ENCODE results near the gene DNAH8. TPM values are rescaled to one million over a fixed set of nuclear protein-coding genes. Genes with fewer than 3 reads are reported as not detected.

The DNAH8 gene
- total and polyA plus RNA-seq, 8 donors, result under 0.01 to 0.18 TPM; not detected in 6

- Histone ChIP-seq H3K27ac (no peak overlapping the region), H3K4me3 (no peak overlapping the region), H3K36me3 (no peaks in the 10 kb centered on the region), H3K9me3 (no peaks in the 10 kb centered on the region), H3K4me1 (no peaks in the 10 kb centered on the region), H3K27me3 (peaks cover 0 to 6% (median 0%) of the 10 kb centered on the region in 3 donors)
- DNase-seq, result no peak
- no peak for TF ChIP-seq EP300 (IDR thresholded peaks at IDR 0.05)
- TF ChIP-seq POLR2A (IDR thresholded peaks at IDR 0.05), result no peak
- TF ChIP-seq POLR2AphosphoS5 (IDR thresholded peaks at IDR 0.05), result no peak
- TF ChIP-seq CTCF (IDR thresholded peaks at IDR 0.05), result no peak
- whole genome bisulfite sequencing, 5 donors, result 92 to 97% (median 94%) methylated on average over 2 of the region's 2 CpGs
- intact Hi-C loops (cut with DNase I; ENCODE audit: low total_unique reads), result no loop called here
Observed at GRCh38 chr6:38882157-38882556, 167.0 kb downstream of the DNAH8 start.

- no peaks in the 10 kb centered on the region for H3K4me1 ChIP-seq
- no peak for DNase-seq
- no peak overlapping the region for H3K27ac ChIP-seq
- no peak overlapping the region for H3K4me3 ChIP-seq
- H3K36me3 ChIP-seq, result no peaks in the 10 kb centered on the region
- H3K9me3 ChIP-seq, result no peaks in the 10 kb centered on the region
- H3K27me3 ChIP-seq, result peaks cover 0 to 30% (median 0%) of the 10 kb centered on the region in 3 donors
- TF ChIP-seq CTCF (IDR thresholded peaks at IDR 0.05) (no peak), POLR2A (IDR thresholded peaks at IDR 0.05) (no peak), EP300 (IDR thresholded peaks at IDR 0.05) (no peak), POLR2AphosphoS5 (IDR thresholded peaks at IDR 0.05) (no peak)
- 85 to 90% (median 90%) methylated on average over 6 of the region's 6 CpGs for WGBS, 5 donors
- intact Hi-C loops (cut with DNase I; ENCODE audit: low total_unique reads), result no loop called here
Observed at GRCh38 chr6:38897507-38897906, 182.4 kb downstream of the DNAH8 start.

DNA sequence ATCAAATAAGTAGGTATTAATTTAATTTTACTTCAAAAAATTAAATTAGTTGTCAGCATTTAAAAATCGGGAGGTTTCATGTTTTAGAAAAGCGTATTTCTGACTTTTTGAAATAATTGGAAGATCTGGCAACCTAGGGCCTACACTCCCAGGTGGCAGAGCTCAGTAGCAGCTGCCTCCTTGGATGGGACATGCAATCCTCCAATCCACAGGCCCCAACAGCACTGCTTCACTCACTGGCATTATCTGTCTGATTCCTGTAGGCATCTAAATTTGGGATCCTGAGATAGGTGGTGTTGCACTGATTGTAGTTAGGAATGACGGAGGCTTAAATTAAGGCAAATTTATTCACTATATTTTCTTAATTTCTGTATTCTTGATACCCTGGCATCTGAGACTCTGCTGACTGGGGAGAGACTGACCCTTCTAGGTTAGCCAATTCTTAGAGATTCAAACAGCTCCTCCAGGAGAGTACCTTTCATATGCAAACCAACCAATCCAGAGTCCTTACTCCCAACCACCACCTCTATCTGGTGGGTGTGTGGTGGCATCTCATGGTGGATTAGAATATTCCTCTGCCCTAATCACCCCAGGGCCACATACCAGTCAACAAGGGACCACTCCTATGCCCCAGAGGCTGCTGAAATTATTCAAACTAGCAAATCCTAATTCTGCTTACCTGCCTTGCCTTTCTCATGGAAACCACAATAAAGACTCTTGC lies 186.9 kb downstream of the DNAH8 start:
- H3K36me3 ChIP-seq, result no peaks in the 10 kb centered on the region
- 93 to 99% (median 97%) methylated on average over 3 of the region's 3 CpGs for WGBS, 5 donors
- no peak for DNase-seq
- H3K4me3 ChIP-seq, result no peak overlapping the region
- H3K4me1 ChIP-seq, result peaks cover 0 to 5% (median 0%) of the 10 kb centered on the region in 4 donors
- peaks cover 0 to 7% (median 0%) of the 10 kb centered on the region in 3 donors for H3K27me3 ChIP-seq
- intact Hi-C loops (cut with DNase I; ENCODE audit: low total_unique reads), result no loop called here
- H3K27ac ChIP-seq, result no peak overlapping the region
- no peaks in the 10 kb centered on the region for H3K9me3 ChIP-seq
- no peak for TF ChIP-seq EP300 (IDR thresholded peaks at IDR 0.05)
- TF ChIP-seq POLR2A (IDR thresholded peaks at IDR 0.05), result no peak
- no peak for TF ChIP-seq CTCF (IDR thresholded peaks at IDR 0.05)
- TF ChIP-seq POLR2AphosphoS5 (IDR thresholded peaks at IDR 0.05), result no peak

GRCh38 chr6:38906582-38906981 lies 191.5 kb downstream of the DNAH8 start:
- DNase-seq, result no peak
- intact Hi-C loops (cut with DNase I; ENCODE audit: low total_unique reads), result no loop called here
- TF ChIP-seq EP300 (IDR thresholded peaks at IDR 0.05) (no peak), POLR2A (IDR thresholded peaks at IDR 0.05) (no peak), POLR2AphosphoS5 (IDR thresholded peaks at IDR 0.05) (no peak), CTCF (IDR thresholded peaks at IDR 0.05) (no peak)
- Histone ChIP-seq H3K27ac (no peak overlapping the region), H3K36me3 (no peaks in the 10 kb centered on the region), H3K4me1 (peaks cover 0 to 32% (median 14%) of the 10 kb centered on the region in 4 donors), H3K9me3 (no peaks in the 10 kb centered on the region), H3K4me3 (no peak overlapping the region), H3K27me3 (peaks cover 0 to 4% (median 0%) of the 10 kb centered on the region in 3 donors)
- WGBS, 5 donors, result 41 to 72% (median 61%) methylated on average over 4 of the region's 4 CpGs
